Adrenal gland (tissue), 5 donors: ENCODE results near the gene MAP2K7.

ENCODE experiments used
- POLR2A ChIP-seq, 2 donors: fragments of 450-650 bp; IDR thresholded peaks; one replicate each; pipeline ENCODE4 v1.6.1; 2017; ENCODE audit warnings: antibody characterized with exemption in 2 of 2, mild to moderate bottlenecking in 2 of 2, moderate library complexity in 1 of 2
- TF ChIP-seq, protein P1 (sequence below), 6 experiments: fragments of 450-650 bp in 4 of 6; fragments of 200-600 bp in 2 of 6; sonication (generic) in 1 of 6; IDR thresholded peaks; 1 replicate in 5 of 6; 2 replicates in 1 of 6; pipeline versions ENCODE4 v1.5.1 to v1.8.0; 2016 to 2021; ENCODE audit warnings: antibody characterized with exemption in 6 of 6, mild to moderate bottlenecking in 2 of 6, moderate library complexity in 1 of 6
- donor health status: DM: no; HTN: no; CAD: no.

DNA sequence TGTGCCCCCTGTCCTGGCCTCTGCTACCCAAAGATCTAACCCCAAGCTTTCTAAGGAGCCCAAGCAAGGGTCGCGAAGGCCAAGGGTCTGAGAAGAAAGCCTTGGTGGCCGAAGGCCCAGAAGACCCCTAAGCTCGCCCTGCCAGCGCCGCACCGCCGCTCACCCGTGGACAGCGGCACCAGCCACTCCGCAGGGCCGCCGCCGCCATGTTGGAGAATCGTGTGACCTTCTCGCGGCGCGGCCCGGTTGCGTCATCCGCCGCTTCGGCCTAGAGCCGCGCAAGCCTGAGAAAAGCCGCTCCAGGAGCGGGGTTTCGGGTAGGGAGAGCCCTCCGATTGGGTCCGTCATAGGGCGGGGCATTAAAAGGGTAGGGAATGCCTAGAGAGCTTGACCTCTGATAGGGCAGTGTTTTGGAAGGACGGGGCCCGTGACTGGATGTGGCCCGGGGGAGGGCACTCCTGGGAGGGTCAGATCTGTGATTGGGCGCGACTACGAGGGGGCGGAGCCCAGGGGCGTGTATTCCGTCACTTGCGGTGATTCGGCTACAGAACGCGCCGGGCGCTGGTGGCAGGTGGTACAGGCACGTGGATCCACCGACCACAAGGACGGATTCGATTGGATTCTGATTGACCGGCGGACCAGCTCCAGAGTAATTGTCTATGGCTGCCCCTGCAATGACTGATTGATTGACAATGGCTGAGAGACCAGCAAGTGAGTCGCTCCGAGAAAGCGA lies 39.9 kb downstream of the MAP2K7 start, which contains the start of gene TIMM44:
- peak; percentile 56 to 90 for TF ChIP-seq POLR2A (IDR thresholded peaks at IDR 0.05)
- TF ChIP-seq, protein P1, sequence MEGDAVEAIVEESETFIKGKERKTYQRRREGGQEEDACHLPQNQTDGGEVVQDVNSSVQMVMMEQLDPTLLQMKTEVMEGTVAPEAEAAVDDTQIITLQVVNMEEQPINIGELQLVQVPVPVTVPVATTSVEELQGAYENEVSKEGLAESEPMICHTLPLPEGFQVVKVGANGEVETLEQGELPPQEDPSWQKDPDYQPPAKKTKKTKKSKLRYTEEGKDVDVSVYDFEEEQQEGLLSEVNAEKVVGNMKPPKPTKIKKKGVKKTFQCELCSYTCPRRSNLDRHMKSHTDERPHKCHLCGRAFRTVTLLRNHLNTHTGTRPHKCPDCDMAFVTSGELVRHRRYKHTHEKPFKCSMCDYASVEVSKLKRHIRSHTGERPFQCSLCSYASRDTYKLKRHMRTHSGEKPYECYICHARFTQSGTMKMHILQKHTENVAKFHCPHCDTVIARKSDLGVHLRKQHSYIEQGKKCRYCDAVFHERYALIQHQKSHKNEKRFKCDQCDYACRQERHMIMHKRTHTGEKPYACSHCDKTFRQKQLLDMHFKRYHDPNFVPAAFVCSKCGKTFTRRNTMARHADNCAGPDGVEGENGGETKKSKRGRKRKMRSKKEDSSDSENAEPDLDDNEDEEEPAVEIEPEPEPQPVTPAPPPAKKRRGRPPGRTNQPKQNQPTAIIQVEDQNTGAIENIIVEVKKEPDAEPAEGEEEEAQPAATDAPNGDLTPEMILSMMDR (IDR thresholded peaks at IDR 0.05) = no peak
